Stromal cell of bone marrow (primary cell): ENCODE data around the gene LZTR1.
"Not testable (repeated sequence)": the region's sequence is repeated elsewhere in the genome, so short reads cannot be mapped to it uniquely, and the experiment has no call there.

Experiments
- DNase-seq: peaks from one replicate; pipeline ENCODE4 v3.0.0-alpha.2; 2012; ENCODE audit warnings: low read depth

Gene LZTR1

DNA sequence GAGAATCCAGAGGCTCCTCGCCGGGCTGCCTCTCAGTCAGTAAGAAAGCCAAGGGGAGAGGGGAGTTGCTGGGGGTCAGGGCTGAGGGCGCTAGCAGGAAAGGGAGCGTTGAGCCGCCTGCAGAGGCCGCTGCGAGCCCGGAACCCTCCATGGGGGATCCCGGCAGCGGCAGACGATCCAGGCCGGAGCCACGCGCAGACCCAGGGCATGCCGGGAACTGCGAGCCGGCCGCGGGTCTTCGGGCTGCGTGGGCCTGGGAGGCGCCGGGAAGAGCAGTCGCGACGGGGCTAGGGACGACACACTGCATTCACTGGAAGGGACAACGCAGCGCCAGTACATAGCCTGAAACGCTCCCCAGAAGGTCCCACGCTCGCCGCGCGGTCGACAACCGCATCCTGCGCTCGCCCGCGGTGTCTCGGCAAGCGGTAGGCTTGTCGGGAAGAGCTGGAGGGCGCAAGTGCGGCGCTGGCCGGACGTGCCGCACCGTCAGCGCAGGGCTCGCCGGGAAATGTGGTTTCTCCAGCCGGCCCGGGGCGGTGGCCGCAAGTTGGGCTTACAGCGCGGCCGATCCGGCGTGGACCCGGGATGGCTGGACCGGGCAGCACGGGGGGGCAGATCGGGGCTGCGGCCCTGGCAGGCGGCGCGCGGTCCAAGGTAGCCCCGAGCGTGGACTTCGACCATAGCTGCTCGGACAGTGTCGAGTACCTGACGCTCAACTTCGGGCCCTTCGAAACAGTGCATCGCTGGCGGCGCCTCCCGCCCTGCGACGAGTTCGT is at the start of gene LZTR1:
Gene LZTR1, plus strand, starts transcription at position 511 of the 776 bp plus-strand sequence. Its CDS starts 75 bp downstream, at position 586.
- peak; percentile 72 for DNase-seq

DNA sequence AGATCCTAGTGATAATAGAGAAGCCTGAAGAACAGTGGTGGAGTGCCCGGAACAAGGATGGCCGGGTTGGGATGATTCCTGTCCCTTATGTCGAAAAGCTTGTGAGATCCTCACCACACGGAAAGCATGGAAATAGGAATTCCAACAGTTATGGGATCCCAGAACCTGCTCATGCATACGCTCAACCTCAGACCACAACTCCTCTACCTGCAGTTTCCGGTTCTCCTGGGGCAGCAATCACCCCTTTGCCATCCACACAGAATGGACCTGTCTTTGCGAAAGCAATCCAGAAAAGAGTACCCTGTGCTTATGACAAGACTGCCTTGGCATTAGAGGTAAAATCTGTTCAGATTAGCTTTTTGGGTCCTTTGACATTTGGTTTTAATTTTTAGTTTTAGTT is 48.2 kb upstream of the LZTR1 start:
- no peak for DNase-seq

DNA sequence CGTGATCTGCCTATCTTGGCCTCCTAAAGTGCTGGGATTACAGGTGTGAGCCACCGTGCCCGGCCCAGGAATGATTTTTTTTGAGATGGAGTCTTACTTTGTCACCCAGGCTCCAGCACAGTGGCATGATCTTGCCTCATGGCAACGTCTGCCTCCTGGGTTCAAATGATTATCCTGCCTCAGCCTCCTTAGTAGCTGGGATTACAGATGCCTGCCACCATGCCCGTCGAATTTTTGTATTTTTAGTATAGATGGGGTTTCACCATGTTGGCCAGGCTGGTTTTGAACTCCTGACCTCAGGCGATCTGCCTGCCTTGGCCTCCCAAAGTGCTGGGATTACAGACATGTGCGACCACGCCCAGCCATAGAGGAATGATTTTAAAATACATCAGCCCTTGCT is 47.0 kb upstream of the LZTR1 start:
- DNase-seq, result not testable (repeated sequence)

DNA sequence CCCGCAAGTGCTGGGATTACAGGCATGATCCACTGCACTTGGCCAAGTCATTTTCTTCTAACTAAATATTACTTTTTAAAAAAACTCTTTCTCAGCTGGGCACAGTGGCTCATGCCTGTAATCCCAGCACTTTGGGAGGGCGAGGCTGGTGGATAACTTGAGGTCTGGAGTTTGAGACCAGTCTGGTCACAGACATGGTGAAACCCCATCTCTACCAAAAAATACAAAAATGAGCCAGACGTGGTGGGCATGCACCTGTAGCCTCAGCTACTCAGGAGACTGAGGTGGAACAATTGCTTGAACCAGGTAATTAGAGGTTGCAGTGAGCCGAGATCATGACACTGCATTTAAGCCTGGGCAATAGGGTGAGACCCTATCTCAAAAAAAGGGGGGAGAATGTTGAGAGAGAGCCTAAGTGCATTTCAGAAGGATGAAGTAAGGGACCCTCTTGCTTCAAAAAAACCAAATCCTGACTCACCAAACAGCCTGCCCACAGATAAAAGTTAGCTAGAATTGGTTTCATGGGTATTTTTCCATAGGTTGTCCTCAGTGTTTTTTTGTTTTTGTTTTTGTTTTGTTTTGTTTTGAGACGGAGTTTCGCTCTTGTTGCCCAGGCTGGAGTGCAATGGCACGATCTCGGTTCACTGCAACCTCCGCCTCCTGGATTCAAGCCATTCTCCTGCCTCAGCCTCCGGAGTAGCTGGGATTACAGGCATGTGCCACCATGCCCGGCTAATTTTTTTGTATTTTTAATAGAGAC is 46.1 kb upstream of the LZTR1 start:
- not testable (repeated sequence) for DNase-seq

DNA sequence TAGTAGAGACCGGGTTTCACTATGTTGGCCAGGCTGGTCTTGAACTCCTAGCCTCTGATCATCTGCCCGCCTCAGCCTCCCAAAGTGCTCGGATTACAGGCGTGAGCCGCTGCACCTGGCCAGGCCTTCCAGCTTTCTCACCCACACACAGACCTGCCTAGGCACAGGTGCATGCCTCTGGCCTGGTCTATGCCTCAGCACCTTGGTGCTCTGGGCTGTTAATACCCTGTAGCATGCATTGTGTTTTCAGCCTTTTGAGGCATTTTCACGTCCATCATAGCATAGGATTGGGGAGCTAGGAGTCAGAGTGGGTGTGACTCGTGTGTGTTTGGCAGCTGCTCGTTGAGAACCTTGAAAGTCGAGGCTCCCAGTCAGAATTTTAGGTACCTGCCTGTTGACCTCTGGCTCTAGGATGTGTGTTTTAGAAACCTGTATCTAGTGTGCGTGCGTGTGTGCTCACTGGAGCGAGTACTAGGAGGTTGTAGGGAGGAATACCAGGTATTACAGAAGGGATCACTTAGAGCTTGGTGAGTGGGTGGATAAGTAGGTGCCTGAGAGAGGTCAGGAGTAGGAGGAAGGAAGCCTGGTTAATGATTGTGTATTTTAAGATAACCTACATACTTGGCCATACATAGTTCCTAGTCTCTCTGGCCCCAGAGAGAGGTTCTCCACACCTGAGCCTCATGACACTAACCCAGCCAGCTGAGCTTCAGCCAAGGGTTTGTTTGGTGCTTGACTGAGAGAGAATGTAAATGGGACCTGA is 44.9 kb upstream of the LZTR1 start:
- no peak for DNase-seq

DNA sequence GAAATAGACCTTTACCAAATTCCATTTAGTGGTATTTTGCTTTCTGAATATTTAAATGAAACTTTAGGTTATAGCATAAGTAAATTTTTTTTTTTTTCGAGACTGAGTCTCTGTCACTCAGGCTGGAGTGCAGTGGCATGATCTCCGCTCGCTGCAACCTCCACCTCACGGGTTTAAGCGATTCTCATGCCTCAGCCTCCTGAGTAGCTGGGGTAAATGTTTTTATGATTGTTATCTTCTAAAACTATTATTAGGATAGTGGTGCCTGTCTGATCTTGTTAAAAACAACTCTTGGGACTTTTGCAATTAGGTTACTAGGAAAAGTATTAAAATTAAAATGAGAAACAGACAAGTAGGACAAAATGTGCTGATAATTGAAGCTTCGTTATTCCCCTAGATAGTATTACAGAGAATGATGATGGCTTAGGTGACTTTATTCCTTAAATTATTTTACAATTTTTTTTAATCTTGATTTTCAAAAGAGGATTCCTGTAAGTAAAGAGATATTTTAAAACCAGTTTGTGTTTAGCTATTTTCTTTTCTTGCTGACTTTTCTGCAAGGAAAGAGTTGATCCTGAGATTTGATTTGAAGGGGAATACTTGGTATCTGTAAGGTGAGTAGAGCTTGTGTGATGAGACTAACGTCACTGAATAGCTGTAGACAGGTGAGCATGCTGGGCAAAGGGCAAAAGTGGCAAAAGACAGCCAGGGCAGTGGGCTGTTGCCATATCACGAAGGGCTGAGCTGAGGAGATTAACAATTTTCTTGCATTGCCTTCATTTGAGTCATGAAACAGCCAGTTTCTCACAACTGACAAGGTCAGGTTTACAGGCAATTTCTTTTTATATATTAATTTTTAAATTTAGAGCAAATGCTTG is 44.1 kb upstream of the LZTR1 start:
- no peak for DNase-seq

DNA sequence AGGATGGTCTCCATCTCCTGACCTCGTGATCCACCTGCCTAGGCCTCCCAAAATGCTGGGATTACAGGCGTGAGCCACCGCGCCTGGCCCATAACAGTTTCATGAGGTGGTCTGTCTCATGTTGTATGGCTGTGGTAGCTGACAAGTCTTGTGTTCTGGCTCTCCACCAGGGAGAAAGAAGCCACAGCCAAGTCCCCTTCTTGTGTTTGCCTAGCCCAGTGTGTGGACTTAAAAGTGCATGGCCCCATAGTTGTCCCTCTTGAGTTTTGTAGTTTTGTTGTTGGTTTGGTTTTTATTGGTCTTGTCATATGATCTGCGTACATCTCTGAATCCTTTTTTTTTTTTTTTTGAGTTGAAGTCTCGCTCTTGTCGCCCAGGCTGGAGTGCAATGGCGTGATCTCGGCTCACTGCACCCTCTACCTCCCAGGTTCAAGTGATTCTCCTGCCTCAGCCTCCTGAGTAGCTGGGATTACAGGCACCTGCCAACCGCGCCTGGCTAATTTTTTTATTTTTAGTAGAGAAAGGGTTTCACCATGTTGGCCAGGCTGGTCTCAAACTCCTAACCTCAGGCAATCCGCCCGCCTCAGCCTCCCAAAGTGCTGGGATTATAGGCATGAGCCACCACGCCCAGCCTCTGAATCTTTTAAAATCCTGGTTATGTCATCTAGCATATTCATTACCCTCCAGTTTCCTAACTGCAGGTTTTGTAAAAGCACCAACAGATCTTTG is 42.5 kb upstream of the LZTR1 start:
- DNase-seq, result not testable (repeated sequence)

DNA sequence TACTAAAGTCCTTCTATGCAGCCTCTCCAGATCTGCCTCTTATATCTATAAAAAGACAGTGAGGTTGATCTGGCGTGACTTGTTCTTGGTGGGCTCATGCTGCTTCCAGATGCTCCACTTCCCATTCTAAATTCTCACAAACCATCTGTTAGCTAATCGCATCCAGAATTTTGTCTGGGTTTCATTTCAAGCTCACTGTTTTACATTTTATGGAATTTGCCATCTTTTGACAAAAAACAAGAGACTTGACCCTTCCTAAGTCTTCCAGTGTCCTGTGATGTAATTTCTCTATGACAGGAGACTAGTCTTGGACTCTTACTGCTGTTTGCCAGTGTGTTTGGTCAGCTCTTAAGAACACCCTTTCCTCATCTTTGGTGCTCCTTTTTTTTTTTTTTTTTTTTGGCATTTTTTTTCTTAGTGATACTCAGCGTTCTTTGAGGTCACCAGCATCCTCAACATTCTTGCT is 41.9 kb upstream of the LZTR1 start:
- DNase-seq, result no peak

DNA sequence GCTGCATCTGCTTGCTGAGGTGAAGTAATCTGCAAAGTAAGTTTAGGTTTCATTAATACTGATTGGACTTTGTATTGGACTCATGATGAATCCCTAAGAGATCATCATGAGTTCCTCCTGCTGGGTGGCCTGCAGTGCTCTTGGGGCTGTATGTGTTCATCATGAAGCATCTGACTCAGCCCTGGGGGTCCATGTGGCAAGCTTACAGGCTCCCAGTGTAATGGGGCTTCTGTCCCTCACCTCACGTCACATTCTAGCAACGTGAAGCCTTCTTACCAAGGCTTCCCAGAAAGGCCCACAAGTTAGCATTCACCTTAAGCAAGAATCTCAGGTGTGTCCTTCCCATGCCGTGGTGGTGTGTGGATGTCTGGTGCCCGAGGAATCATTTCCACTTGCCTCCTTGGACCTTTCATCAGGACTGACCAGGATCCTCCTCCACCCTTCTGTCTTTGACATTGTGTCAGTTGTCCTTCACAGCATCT is 41.2 kb upstream of the LZTR1 start:
- no peak for DNase-seq

DNA sequence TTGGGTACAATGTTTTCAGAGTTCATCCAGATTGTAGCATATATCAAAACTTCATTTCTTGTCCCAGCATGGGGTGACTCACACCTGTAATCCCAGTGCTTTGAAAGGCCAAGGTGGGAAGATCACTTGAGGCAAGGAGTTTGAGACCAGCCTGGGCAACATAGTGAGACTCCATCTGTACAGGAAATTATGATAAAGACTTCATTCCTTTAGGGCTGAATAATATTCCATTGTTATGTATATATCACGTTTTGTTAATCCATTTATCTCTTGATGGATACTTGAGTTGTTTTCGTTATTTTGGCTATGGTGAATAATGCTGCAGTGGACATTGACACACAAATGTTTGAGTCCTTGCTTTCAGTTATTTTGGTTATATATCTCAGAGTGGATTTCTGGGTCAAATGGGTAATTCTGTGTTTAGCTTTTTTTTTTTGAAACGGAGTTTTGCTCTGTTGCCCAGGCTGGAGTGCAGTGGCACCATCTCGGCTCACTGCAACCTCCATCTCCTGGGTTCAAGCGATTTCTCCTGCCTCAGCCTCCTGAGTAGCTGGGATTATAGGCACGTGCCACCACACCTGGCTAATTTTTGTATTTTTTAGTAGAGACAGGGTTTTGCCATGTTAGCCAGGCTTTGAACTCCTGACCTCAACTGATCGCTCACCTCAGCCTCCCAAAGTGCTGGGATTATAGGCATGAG is 39.7 kb upstream of the LZTR1 start:
- not testable (repeated sequence) for DNase-seq

DNA sequence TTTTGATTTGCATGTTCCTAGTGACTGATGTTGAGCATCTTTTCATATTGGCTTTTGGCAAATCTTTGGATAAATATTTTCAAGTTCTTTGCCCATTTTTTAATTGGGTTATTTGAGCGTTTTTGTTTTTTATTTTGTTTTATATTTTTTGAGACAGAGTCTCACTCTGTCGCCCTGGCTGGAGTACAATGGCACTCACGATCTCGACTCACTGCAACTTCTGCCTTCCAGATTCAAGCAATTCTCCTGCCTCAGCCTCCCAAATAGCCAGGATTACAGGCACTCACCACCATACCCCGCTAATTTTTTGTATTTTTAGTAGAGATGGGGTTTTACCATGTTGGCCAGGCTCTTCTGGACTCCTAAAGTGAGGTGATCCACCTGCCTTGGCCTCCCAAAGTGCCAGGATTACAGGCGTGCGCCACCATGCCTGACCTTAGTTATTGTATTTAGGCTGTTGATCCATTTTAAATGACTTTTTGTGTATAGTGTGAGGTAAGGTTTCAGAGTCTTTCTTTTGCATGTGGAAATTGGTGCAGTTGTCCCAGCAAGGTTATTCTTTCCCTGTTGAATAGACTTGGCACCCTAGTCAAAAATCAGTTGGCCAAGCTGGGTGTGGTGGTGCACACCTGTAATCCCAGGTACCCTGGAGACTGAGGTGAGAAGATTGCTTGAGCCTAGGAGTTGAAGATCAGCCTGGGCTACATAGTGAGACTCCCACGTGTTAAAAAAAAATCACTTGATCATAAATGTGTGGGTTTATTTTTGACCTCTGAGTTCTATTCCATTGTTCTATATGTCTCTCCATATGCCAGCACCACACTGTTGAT is 38.8 kb upstream of the LZTR1 start:
- no peak for DNase-seq

DNA sequence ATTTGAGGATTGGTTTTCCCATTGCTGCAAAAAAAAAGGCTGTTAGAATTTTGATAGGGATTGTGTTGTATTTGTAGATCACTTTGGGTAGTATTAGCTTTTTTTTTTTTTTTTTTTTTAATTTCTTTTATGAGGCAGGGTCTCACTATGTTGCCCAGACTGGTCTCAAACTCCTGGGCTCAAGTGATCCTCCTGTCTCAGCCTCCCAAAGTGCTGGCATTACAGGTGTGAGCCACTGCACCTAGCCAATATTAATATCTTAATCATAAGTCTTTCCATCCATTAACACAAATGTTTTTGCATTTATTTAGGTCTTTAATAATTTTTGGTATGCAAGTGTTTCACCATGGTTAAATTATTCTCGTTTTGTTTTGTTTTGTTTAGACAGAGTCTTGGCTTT is 38.1 kb upstream of the LZTR1 start:
- no peak for DNase-seq

DNA sequence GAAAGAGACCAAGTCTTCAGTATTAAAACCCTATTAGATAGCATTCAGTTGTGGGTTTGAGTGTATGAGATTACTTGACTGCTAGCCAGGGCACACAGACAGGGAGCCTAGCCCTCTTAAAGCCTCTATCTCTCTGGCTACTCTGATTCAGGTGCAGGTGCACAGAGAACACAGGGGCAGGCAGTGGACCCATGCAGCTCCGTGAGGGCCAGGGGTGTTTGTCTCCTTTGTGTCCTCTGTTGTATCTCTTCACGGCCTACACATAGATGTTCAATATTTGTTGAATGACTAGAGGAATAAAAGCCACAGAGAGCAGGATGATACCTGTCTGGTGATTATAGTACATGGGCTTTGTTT is 36.5 kb upstream of the LZTR1 start:
- DNase-seq, result no peak

DNA sequence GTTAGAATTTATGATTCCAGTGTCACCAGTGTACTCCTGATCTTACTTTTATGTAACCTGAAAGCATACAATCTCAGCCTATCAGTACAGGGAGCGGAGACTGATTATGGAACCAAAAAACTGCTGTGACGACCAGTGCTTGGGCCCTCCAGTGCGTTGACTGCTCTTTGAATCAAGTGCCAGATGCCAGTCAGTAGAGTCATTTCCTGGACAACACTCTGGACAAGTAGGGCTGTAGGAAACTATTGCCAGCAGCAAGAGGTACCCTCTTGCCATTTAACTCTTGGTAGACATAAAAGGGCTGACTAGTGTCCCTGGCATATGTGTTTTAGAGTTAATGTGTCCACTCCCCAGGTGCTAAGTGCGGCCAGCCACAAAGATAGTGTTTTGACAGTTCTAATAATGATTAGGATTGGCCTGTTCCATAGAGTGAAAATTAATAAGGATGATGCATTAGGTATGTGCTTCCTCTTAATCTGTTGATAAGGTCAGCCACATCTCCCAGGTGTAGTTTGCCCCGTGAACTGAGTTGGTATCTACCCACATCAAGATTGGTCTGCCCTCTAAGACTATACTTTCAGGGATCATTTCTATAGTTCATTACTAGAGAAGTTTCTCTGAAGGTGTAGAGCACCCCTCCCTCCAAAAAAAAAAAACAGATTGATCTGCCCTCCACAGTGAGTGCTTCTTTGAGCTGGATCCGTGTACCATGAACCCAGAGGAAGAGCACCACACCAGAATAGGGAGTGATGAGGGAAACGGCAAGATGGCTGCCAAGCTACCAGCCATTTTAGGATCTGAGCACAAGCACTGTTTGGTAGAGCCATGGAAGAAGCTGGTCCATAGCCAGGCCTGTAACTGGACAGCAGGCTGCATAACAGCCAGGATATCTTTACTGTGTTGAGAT is 35.8 kb upstream of the LZTR1 start:
- no peak for DNase-seq

DNA sequence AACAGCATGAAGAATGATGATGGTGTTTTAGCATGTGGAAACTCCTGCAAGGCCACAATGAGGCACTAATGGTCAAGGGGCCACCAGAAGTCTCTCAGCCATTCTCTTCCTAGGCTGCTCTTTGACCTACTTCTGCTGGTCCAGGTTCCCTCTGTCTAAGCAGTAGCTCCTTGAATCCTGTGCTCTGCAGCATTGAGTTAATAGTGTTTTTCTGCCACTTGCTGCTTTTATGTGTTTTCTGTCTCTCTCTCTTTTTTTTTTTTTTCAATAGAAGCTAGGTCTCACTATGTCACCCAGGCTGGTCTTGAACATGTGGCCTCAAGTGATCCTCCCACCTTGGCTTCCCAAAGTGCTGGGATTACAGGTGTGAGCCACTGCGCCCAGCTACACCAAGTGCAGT is 35.1 kb upstream of the LZTR1 start:
- no peak for DNase-seq

DNA sequence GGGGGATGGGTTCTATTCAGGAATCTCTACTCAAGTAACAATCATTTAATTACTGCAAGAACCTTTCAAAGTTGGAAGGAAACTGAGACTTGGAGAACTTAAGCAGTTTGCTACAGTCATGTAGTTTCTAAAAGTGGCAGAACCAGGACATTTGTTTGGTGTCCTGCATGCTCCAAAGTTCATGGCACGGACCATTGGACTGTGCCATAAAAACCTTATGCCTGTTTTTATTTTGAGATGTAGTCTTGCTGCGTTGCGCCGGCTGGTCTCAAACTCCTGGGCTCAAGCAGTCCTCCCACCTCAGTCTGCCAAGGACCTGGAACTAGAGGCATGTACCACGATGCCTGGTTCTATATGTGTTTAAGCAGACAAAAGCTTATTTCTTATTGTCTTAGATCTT is 33.6 kb upstream of the LZTR1 start:
- DNase-seq, result no peak

DNA sequence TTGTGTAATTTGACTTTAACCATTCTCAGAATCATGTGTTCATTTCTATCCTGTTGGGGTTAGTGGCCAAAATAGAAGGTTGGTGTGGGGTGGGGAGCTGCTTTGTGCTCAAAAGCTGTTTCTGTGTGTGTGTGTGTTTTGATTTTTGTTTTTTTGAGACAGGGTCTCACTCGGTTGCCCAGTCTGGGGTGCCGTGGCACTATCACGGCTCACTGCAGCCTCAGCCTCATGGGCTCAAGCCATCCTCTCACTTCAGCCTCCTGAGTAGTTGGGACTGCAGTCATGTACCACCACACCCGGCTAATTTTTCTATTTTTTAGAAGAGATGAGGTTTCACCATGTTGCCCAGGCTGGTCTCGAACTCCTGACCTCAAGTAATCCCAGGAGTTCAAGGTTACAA is 33.1 kb upstream of the LZTR1 start:
- no peak for DNase-seq

DNA sequence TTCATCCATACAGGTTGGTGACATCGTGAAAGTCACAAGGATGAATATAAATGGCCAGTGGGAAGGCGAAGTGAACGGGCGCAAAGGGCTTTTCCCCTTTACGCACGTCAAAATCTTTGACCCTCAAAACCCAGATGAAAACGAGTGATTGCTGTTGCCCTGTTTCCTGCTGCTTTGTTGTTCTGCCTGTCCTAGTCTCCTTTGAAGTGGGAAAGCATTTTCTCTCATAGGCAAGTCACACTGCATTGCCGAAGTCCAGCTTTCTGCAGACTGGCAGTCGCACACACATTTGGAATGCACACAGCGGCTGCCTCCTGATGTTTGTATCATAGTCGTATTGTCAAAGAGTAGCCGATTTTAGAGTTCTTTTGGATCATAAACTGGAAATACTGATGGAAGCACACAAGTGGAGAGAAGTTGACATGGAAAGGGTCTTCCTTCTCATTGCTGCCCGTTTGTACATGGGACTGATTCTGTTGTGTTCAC is 32.4 kb upstream of the LZTR1 start:
- DNase-seq, result no peak
